Fibroblast of gingiva (primary cell): ENCODE results near the gene PSG2.
"Not testable (repeated sequence)": the region's sequence is repeated elsewhere in the genome, so short reads cannot be mapped to it uniquely, and the experiment has no call there.

ENCODE experiments used
- DNase-seq: peaks from one replicate; pipeline ENCODE4 v3.0.0-alpha.2; 2011; ENCODE audit warnings: low read depth

PSG2 gene

GRCh38 chr19:43082601-43083000 lies at the start of gene PSG2:
TSS of gene PSG2 (minus strand) at chr19:43082701. CDS start at chr19:43082569, 132 bp downstream.
- DNase-seq = not testable (repeated sequence)

GRCh38 chr19:43131281-43131842 lies 48.9 kb upstream of the PSG2 start:
- not testable (repeated sequence) for DNase-seq

GRCh38 chr19:43129197-43129596 lies 46.7 kb upstream of the PSG2 start:
- DNase-seq = not testable (repeated sequence)

GRCh38 chr19:43127336-43127735 lies 44.8 kb upstream of the PSG2 start:
- peak; percentile 84 for DNase-seq

- no peak for DNase-seq
These were observed 44.2 kb upstream of the PSG2 start for GRCh38 chr19:43126720-43127119.

- no peak for DNase-seq
These were observed 41.9 kb upstream of the PSG2 start for GRCh38 chr19:43124360-43124759.

- not testable (repeated sequence) for DNase-seq
These were observed 38.0 kb upstream of the PSG2 start for GRCh38 chr19:43120433-43121026.

- DNase-seq = not testable (repeated sequence)
These were observed 37.0 kb upstream of the PSG2 start for GRCh38 chr19:43119526-43119925.

- not testable (repeated sequence) for DNase-seq
These were observed 33.9 kb upstream of the PSG2 start for GRCh38 chr19:43116421-43116820.

GRCh38 chr19:43115548-43115947 lies 33.0 kb upstream of the PSG2 start:
- DNase-seq = not testable (repeated sequence)

GRCh38 chr19:43115064-43115463 lies 32.6 kb upstream of the PSG2 start:
- DNase-seq = not testable (repeated sequence)

- DNase-seq = peak; percentile 30
These were observed 32.1 kb upstream of the PSG2 start for GRCh38 chr19:43114626-43115025.

GRCh38 chr19:43107401-43107800 lies 24.9 kb upstream of the PSG2 start:
- not testable (repeated sequence) for DNase-seq

- DNase-seq = no peak
These were observed 23.0 kb upstream of the PSG2 start for GRCh38 chr19:43105496-43105895.

GRCh38 chr19:43104215-43104850 lies 21.8 kb upstream of the PSG2 start:
- DNase-seq = peak; percentile 69

- DNase-seq = no peak
These were observed 19.4 kb upstream of the PSG2 start for GRCh38 chr19:43101950-43102349.

GRCh38 chr19:43098416-43098815 lies 15.9 kb upstream of the PSG2 start:
- DNase-seq = not testable (repeated sequence)

- peak; percentile 60 for DNase-seq
These were observed 5.3 kb upstream of the PSG2 start for GRCh38 chr19:43087702-43088340.

GRCh38 chr19:43085796-43086530 lies 3.5 kb upstream of the PSG2 start:
- DNase-seq = not testable (repeated sequence)

GRCh38 chr19:43084196-43084832 lies 1.8 kb upstream of the PSG2 start:
- not testable (repeated sequence) for DNase-seq

- DNase-seq = not testable (repeated sequence)
These were observed 1.2 kb upstream of the PSG2 start for GRCh38 chr19:43083721-43084120.

- DNase-seq = no peak
These were observed 4.2 kb downstream of the PSG2 start for GRCh38 chr19:43078311-43078710.
